Lung (tissue), 12 donors: Measurements from ENCODE around the gene SH3GL1. TPM values are rescaled to one million over a fixed set of nuclear protein-coding genes. Genes with fewer than 3 reads are reported as not detected.

ENCODE experiments used
- ATAC-seq: fragments of 200-7000 bp; cut with Tn5 transposase; one replicate; pipeline ENCODE4 v1.9.1; 2020; ENCODE audit warnings: moderate number of reproducible peaks; ENCODE audit not compliant: insufficient read depth, low FRiP score
- DNase-seq, 3 donors: peaks; one replicate each; pipeline ENCODE4 v3.0.0-alpha.2; 2013 to 2017
- H3K27ac ChIP-seq, 2 donors: one replicate each; pipeline ENCODE4 v1.5.1; 2013; ENCODE audit warnings: mild to moderate bottlenecking in 2 of 2, moderate library complexity in 2 of 2, control low read depth in 1 of 2, inconsistent platforms in 1 of 2, low read depth in 1 of 2, low read length in 1 of 2
- H3K27me3 ChIP-seq, 3 donors: one replicate each; pipeline ENCODE4 v1.5.1; 2013; ENCODE audit warnings: low read length in 2 of 3; ENCODE audit not compliant: control insufficient read depth in 3 of 3, insufficient read depth in 3 of 3
- H3K36me3 ChIP-seq, 4 donors: one replicate each; pipeline ENCODE4 v1.5.1; 2013; ENCODE audit warnings: low read length in 4 of 4, mild to moderate bottlenecking in 1 of 4, moderate library complexity in 1 of 4; ENCODE audit not compliant: control insufficient read depth in 4 of 4, insufficient read depth in 4 of 4
- H3K4me1 ChIP-seq, 5 donors: one replicate each; pipeline ENCODE4 v1.5.1; 2013; ENCODE audit warnings: low read length in 5 of 5, mild to moderate bottlenecking in 2 of 5, moderate library complexity in 1 of 5; ENCODE audit not compliant: control insufficient read depth in 5 of 5, insufficient read depth in 5 of 5
- H3K4me3 ChIP-seq: one replicate; pipeline ENCODE4 v1.5.1; 2013; ENCODE audit warnings: mild to moderate bottlenecking, control low read depth, moderate library complexity
- H3K9ac ChIP-seq, 2 donors: one replicate each; pipeline ENCODE4 v1.5.1; 2013; ENCODE audit warnings: low read length in 2 of 2, control low read depth in 1 of 2; ENCODE audit not compliant: insufficient read depth in 1 of 2
- H3K9me3 ChIP-seq, 4 donors: one replicate each; pipeline ENCODE4 v1.5.1; 2013; ENCODE audit warnings: low read length in 3 of 4, mild to moderate bottlenecking in 1 of 4, moderate library complexity in 1 of 4; ENCODE audit not compliant: control insufficient read depth in 4 of 4, insufficient read depth in 3 of 4
- WGBS, 2 donors: extraction: QIAGEN DNeasy Blood & Tissue Kit; methylation state at CpG; one replicate each; pipeline ENCODE4 v1.1.7; 2013; 5-methylcytosine and 5-hydroxymethylcytosine counted together
- polyA plus RNA-seq, 2 donors: library from polyadenylated mRNA; stranded (reverse); fragments of 200-250 nt; gene quantifications; one replicate each; pipeline ENCODE4 v1.2.1, GENCODE V29; 2013
- total RNA-seq, 2 donors: library from RNA; depleted of rRNA in 1 of 2; stranded (reverse); fragments of >200 nt in 1 of 2; gene quantifications; one replicate each; pipeline ENCODE4 v1.2.1, GENCODE V29; 2014 to 2021
- TF ChIP-seq, protein P1 (sequence below): IDR thresholded peaks from 2 replicates; pipeline ENCODE4 v1.5.1; 2012; ENCODE audit warnings: mild to moderate bottlenecking; ENCODE audit errors: control extremely low read depth, extremely low read depth
- donor health status: control.
- donor health status: control.
- donor health status: Bipolar disorder and iron deficiency.
- donor health status: healthy.
- donor health status: DM: yes; HTN: yes; CAD: no.

Gene SH3GL1
- total and polyA plus RNA-seq, 4 donors: 30.6 to 68.6 (median 59.2) TPM

DNA sequence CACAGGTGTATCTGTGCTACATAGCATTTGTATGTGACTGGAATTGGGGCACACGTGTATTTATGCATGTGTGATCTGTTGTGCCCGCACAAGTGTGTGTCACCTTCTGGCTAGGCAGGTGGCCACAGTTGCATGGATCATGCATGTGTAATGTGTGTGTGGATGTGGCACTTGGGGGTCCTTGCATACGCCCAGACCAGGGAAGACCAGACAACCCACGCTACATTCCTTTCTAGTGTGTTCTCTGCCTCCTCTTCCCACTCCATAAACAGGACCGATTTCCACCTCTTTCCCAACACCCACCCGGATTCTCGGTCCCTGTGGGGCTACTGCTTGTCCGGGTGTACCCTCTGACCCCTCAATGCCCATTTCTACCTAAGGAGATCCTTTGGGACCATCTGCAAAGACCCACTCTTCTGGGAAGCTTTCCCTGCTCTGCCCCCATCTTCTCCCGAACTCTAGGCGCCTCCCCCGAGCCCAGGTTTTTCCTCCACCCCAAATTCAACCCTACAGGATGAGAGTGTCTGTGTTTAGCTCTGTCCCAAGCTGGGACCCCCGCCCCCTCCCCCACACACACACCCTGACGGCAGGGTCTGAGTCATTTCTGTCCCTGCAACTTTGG is 74.0 kb downstream of the SH3GL1 start:
- DNase-seq (no peak), ATAC-seq (no peak)
- Histone ChIP-seq H3K9me3 (no peaks in the 10 kb centered on the region), H3K27ac (no peak overlapping the region), H3K4me3 (no peak overlapping the region), H3K4me1 (peaks cover 0 to 10% (median 2%) of the 10 kb centered on the region in 5 donors), H3K36me3 (no peaks in the 10 kb centered on the region), H3K27me3 (peaks cover 0 to 6% (median 2%) of the 10 kb centered on the region in 3 donors), H3K9ac (no peak overlapping the region)
- TF ChIP-seq, protein P1, sequence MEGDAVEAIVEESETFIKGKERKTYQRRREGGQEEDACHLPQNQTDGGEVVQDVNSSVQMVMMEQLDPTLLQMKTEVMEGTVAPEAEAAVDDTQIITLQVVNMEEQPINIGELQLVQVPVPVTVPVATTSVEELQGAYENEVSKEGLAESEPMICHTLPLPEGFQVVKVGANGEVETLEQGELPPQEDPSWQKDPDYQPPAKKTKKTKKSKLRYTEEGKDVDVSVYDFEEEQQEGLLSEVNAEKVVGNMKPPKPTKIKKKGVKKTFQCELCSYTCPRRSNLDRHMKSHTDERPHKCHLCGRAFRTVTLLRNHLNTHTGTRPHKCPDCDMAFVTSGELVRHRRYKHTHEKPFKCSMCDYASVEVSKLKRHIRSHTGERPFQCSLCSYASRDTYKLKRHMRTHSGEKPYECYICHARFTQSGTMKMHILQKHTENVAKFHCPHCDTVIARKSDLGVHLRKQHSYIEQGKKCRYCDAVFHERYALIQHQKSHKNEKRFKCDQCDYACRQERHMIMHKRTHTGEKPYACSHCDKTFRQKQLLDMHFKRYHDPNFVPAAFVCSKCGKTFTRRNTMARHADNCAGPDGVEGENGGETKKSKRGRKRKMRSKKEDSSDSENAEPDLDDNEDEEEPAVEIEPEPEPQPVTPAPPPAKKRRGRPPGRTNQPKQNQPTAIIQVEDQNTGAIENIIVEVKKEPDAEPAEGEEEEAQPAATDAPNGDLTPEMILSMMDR: no peak
- 51 to 69% methylated on average over 13 of the region's 13 CpGs for WGBS, 2 donors

DNA sequence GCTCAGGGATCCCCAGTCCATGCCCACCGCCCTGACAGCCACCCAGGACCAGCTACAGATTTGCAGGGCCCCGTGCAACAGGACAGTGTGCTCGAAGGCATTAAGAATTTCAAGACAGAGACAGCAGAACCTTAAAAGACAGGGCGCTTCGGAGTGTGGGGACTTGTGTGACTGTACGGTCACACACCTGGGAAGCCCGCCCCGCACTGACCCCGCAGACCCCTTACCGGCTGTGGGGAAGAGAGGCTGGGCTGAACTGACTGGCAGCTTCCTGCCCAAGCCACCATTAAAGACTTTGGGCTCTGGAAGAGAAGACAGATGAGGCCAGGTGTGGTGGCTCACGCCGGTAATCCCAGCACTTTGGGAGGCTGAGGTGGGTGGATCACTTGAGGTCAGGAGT is 76.1 kb downstream of the SH3GL1 start:
- ATAC-seq (no peak), DNase-seq (no peak)
- no peaks in the 10 kb centered on the region for H3K36me3 ChIP-seq
- no peak overlapping the region for H3K27ac ChIP-seq
- no peak overlapping the region for H3K9ac ChIP-seq
- H3K4me3 ChIP-seq: no peak overlapping the region
- no peaks in the 10 kb centered on the region for H3K9me3 ChIP-seq
- TF ChIP-seq, protein P1: no peak
- peaks cover 0 to 10% (median 2%) of the 10 kb centered on the region in 5 donors for H3K4me1 ChIP-seq
- 88 to 91% methylated on average over 12 of the region's 12 CpGs for WGBS, 2 donors
- peaks cover 0 to 6% (median 2%) of the 10 kb centered on the region in 3 donors for H3K27me3 ChIP-seq

DNA sequence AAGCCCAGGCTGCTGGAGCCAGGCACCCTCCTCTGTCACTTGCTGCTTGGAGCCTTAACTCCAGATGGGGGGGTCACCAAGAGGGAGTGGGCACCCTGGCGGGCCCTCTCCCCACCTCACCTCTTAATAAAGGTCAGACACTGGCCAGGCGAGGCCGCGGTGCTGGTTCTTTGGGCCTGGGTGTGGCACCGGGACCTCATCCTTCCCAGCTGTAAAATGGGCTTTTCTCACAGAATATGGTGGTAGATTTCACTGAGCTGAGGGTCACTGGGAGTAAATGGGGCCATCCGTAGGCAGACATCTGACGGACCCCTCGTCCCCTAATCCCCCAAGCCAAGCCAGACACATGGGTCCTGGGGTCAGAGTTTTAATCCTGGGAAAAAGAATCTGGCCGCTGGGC is 76.7 kb downstream of the SH3GL1 start:
- no peak overlapping the region for H3K27ac ChIP-seq
- TF ChIP-seq, protein P1: no peak
- no peak overlapping the region for H3K4me3 ChIP-seq
- WGBS, 2 donors: 94 to 97% methylated on average over 9 of the region's 9 CpGs
- DNase-seq (no peak), ATAC-seq (no peak)
- H3K36me3 ChIP-seq: no peaks in the 10 kb centered on the region
- peaks cover 0 to 9% (median 2%) of the 10 kb centered on the region in 5 donors for H3K4me1 ChIP-seq
- no peaks in the 10 kb centered on the region for H3K9me3 ChIP-seq
- peaks cover 0 to 6% (median 2%) of the 10 kb centered on the region in 3 donors for H3K27me3 ChIP-seq
- H3K9ac ChIP-seq: no peak overlapping the region
